Stimulated activated effector memory CD8-positive, alpha-beta T cell treated with anti-CD3 and anti-CD28 coated beads, Interleukin-12 subunit alpha, Interleukin-12 subunit beta, amount 100 ng/mL, for 72 hours (primary cell): ENCODE measurements around the gene PTPRF.

Experiments
- ATAC-seq: fragments of 150-1000 bp; cut with Tn5 transposase; 2 replicates; pipeline ENCODE4 v1.10.0; 2021
- DNase-seq, 2 donors: peaks; one replicate each; pipeline ENCODE4 v3.0.0; 2021 to 2022; ENCODE audit warnings: low spot score in 2 of 2
- H3K27ac Mint-ChIP-seq: one replicate; pipeline ENCODE4 v1.8.0; 2022; ENCODE audit warnings: mild to moderate bottlenecking, mixed read lengths
- H3K36me3 Mint-ChIP-seq: one replicate; pipeline ENCODE4 v1.8.0; 2022; ENCODE audit warnings: mild to moderate bottlenecking, mixed read lengths
- H3K4me1 Mint-ChIP-seq: one replicate; pipeline ENCODE4 v1.8.0; 2022; ENCODE audit warnings: mixed read lengths
- H3K4me3 Mint-ChIP-seq: one replicate; pipeline ENCODE4 v1.8.0; 2022; ENCODE audit warnings: mild to moderate bottlenecking, mixed read lengths
- H3K9me3 Mint-ChIP-seq: one replicate; pipeline ENCODE4 v1.8.0; 2022; ENCODE audit warnings: mixed read lengths

The PTPRF gene

DNA sequence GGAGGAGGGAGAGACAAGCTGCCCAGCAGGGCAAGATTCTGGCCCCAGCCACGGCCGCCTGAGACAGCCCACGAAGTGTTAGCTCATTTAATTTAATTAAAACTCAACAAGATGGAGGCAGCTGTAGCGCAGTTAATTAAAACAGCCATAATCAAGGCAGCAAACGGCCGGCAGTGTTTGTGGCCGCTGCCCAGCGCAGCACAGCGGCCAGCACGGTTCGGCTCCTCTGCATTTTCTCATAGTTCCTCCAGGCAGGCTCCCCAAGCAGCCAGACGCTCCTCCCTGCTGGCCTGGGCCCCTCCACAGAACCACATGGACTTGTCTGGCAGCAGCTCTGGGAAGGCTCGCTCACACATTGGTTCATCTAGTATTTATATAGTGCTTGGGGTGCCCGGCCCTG lies 40.0 kb downstream of the PTPRF start:
- no peak for ATAC-seq
- Mint-ChIP-seq H3K9me3 (no peaks in the 10 kb centered on the region), H3K36me3 (no peaks in the 10 kb centered on the region), H3K4me1 (peaks cover 12% of the 10 kb centered on the region), H3K27ac (peak overlapping the region; percentile 38), H3K4me3 (no peak overlapping the region)
- no peak for DNase-seq

- no peaks in the 10 kb centered on the region for H3K9me3 Mint-ChIP-seq
- ATAC-seq, result no peak
- H3K4me1 Mint-ChIP-seq, result peaks cover 16% of the 10 kb centered on the region
- H3K36me3 Mint-ChIP-seq, result no peaks in the 10 kb centered on the region
- peak overlapping the region; percentile 38 for H3K27ac Mint-ChIP-seq
- no peak overlapping the region for H3K4me3 Mint-ChIP-seq
- no peak for DNase-seq
Observed at GRCh38 chr1:43572084-43572483, 41.4 kb downstream of the PTPRF start.

GRCh38 chr1:43572538-43572937 lies 41.9 kb downstream of the PTPRF start:
- ATAC-seq (no peak), DNase-seq (no peak)
- H3K27ac Mint-ChIP-seq, result peak overlapping the region; percentile 38
- peaks cover 16% of the 10 kb centered on the region for H3K4me1 Mint-ChIP-seq
- no peaks in the 10 kb centered on the region for H3K36me3 Mint-ChIP-seq
- H3K9me3 Mint-ChIP-seq, result no peaks in the 10 kb centered on the region
- no peak overlapping the region for H3K4me3 Mint-ChIP-seq

DNA sequence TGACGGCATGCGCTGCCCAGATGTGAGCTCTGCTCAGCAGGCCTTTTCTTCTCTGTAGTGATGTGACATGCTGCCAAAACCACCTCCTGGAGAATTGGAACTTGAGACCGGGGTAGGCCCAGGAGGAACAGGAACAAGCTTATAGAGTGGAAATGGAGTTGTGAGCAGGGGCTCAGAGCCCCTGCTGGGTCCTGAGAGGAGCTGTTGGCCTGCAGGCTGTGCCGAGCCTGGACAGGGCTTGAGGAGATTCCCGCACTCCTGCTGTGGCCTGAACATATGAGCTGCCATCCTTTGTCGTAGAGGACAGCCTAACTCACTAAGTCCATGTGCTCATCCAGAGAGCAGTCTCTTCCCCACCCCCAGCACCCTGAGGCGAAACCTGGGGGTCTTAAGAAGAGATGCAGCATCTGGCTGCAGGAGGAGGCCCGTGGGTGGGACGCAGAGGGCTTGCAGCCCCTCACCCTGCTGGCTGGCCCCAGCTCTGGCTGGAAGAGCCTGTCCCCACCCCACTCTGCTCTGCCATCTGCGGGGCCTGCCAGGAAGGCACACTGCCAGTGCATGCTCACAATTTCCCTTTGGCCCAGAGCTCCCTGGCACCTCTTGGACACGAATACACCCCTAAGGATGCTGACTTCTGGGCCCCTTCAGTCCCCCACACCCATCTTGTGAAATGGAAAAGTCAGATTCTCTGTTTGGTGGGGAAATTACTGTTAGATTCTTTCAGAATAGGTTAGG lies 42.5 kb downstream of the PTPRF start:
- Mint-ChIP-seq H3K4me3 (no peak overlapping the region), H3K36me3 (no peaks in the 10 kb centered on the region), H3K9me3 (no peaks in the 10 kb centered on the region), H3K4me1 (peaks cover 16% of the 10 kb centered on the region), H3K27ac (no peak overlapping the region)
- DNase-seq, result no peak
- no peak for ATAC-seq

- H3K9me3 Mint-ChIP-seq, result no peaks in the 10 kb centered on the region
- H3K4me3 Mint-ChIP-seq, result no peak overlapping the region
- peaks cover 22% of the 10 kb centered on the region for H3K4me1 Mint-ChIP-seq
- DNase-seq (no peak), ATAC-seq (no peak)
- peak overlapping the region; percentile 61 for H3K27ac Mint-ChIP-seq
- H3K36me3 Mint-ChIP-seq, result no peaks in the 10 kb centered on the region
Observed at GRCh38 chr1:43576521-43576920, 45.8 kb downstream of the PTPRF start.

DNA sequence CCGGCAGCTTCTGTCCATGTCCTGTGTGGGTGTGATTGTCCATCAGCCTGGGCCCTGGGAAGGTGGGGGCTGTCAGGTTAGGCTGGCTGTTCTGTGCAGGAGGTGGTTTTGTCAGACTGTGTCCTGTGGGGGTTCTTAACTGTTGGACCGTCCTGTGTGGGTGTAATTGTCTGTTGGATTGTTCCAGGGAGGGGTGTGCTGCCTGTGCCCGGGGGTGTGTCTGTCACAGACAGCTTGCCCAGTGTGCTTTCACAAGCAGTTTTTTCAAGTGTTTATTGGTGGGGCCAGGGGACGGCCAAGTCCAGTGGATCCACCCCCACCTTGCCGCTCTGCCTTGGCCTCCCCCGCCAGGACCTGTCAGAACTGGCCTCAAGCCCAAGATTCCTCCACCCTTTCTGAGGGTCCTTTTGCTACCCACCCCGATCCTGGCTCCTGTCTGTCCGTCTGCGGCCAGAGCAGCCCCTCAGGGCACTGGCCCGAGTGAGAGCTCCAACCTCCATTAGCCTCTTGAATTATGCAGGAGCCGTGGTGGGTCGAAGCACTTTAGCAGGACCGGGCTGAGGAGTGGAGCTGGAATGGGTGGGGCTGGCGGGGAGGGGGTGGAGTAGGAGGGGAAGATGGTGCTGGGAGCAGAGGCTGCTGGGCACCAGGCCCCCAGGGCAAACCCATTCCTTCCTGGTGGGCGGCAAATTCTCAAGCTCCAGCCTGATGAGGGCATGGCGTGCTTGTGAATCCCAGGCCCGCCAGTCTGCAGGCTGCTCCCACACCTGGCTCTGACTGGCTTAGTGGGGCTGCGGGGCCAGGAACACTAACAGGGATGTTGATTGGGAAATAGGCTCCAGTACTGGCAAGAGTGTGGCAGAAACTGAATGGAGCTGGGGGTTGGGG lies 47.2 kb downstream of the PTPRF start:
- peaks cover 35% of the 10 kb centered on the region for H3K4me1 Mint-ChIP-seq
- H3K36me3 Mint-ChIP-seq, result no peaks in the 10 kb centered on the region
- ATAC-seq (no peak), DNase-seq (no peak)
- H3K9me3 Mint-ChIP-seq, result no peaks in the 10 kb centered on the region
- no peak overlapping the region for H3K27ac Mint-ChIP-seq
- H3K4me3 Mint-ChIP-seq, result no peak overlapping the region

- no peak overlapping the region for H3K27ac Mint-ChIP-seq
- peaks cover 37% of the 10 kb centered on the region for H3K4me1 Mint-ChIP-seq
- no peaks in the 10 kb centered on the region for H3K36me3 Mint-ChIP-seq
- no peaks in the 10 kb centered on the region for H3K9me3 Mint-ChIP-seq
- ATAC-seq (no peak), DNase-seq (no peak)
- H3K4me3 Mint-ChIP-seq, result no peak overlapping the region
Observed at GRCh38 chr1:43580039-43580438, 49.4 kb downstream of the PTPRF start.

DNA sequence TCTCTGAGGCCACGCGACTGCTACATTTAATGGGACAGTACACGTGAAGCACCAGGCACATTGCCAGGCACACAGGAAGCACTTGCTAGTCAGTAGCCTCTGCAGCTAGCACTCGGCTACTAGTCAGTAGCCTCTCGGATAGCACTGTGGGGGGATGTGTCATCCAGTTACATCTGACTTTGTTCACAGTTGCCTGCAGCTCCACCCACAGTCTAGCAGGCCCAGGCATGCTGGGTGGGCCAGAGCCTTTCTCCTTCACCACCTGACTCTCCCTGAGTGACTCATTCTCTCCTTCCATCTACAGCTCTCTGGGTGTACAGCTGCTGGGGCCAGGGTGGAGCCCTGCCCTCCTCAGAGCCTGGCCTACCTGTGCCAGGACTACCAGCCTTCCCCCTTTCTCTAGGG lies 51.5 kb downstream of the PTPRF start:
- H3K36me3 Mint-ChIP-seq, result no peaks in the 10 kb centered on the region
- H3K4me3 Mint-ChIP-seq, result peak overlapping the region; percentile 13
- ATAC-seq, result peak; percentile 94
- H3K4me1 Mint-ChIP-seq, result peaks cover 21% of the 10 kb centered on the region
- H3K9me3 Mint-ChIP-seq, result no peaks in the 10 kb centered on the region
- peak overlapping the region; percentile 35 for H3K27ac Mint-ChIP-seq
- peak; percentile 18 to 67 for DNase-seq

DNA sequence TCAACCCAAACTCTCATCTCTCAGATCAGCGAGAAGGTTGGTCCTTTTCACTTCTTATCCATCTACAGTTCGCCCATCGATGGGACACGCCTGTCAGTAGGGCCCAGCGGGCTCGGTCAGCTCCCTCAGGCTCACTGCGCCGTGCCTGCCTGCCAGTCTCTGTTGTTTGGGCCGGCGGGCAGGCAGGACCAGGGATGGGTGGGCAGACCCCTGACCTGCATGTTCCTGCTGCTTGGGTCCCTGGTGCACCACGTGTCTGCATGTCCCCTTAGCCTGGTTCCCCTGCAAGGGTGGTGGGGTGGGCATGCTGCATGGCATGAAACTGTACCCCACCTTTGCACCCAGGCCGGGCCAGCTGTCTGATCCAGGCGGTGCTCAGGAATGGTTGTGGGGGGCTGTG lies 52.4 kb downstream of the PTPRF start:
- ATAC-seq (no peak), DNase-seq (no peak)
- Mint-ChIP-seq H3K27ac (peak overlapping the region; percentile 35), H3K4me3 (no peak overlapping the region), H3K4me1 (peaks cover 21% of the 10 kb centered on the region), H3K9me3 (no peaks in the 10 kb centered on the region), H3K36me3 (no peaks in the 10 kb centered on the region)

GRCh38 chr1:43584204-43584603 lies 53.5 kb downstream of the PTPRF start:
- Mint-ChIP-seq H3K9me3 (no peaks in the 10 kb centered on the region), H3K4me1 (peaks cover 21% of the 10 kb centered on the region), H3K27ac (peak overlapping the region; percentile 50), H3K36me3 (no peaks in the 10 kb centered on the region), H3K4me3 (no peak overlapping the region)
- DNase-seq, result no peak
- no peak for ATAC-seq

GRCh38 chr1:43585557-43585956 lies 54.9 kb downstream of the PTPRF start:
- Mint-ChIP-seq H3K27ac (no peak overlapping the region), H3K4me1 (peaks cover 21% of the 10 kb centered on the region), H3K4me3 (no peak overlapping the region), H3K9me3 (no peaks in the 10 kb centered on the region), H3K36me3 (no peaks in the 10 kb centered on the region)
- no peak for DNase-seq
- no peak for ATAC-seq

DNA sequence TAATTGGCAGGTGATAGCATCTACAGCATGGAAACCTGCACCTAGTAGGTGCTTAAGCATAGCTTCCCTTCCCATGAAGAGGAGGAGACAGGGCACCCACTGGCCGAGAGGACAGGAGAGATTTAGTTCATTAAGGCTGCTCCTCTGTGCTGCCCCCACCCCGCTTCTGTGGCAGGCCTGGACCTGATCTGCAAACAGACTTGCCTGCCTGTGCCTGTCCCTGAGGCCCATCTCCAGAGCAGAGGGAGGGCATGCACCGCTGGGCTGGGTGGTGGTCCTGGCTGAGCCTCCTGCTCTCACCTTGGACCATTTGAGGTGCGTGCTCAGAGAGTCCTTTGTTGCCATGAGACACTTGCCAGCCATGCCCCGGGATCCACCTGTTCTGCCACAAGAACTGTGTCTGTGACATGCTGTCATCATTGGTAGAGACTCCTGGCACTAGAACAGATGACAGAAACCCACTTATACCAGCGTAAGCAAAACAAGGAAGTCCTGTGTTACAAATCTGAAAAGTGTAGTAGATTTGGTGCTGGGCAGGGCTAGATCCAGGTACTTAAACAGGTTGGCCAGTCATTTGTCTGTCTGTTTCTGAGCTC lies 55.6 kb downstream of the PTPRF start:
- no peak for DNase-seq
- no peak for ATAC-seq

GRCh38 chr1:43587001-43587400 lies 56.3 kb downstream of the PTPRF start:
- no peaks in the 10 kb centered on the region for H3K9me3 Mint-ChIP-seq
- DNase-seq (no peak), ATAC-seq (no peak)
- no peak overlapping the region for H3K27ac Mint-ChIP-seq
- no peaks in the 10 kb centered on the region for H3K36me3 Mint-ChIP-seq
- H3K4me1 Mint-ChIP-seq, result peaks cover 12% of the 10 kb centered on the region
- H3K4me3 Mint-ChIP-seq, result no peak overlapping the region

More for the DNA sequence above, 55.6 kb downstream of the PTPRF start:
- Mint-ChIP-seq H3K36me3 (no peaks in the 10 kb centered on the region), H3K4me1 (peaks cover 18% of the 10 kb centered on the region), H3K27ac (no peak overlapping the region), H3K4me3 (no peak overlapping the region), H3K9me3 (no peaks in the 10 kb centered on the region)

GRCh38 chr1:43587594-43587993 lies 56.9 kb downstream of the PTPRF start:
- H3K27ac Mint-ChIP-seq, result no peak overlapping the region
- H3K4me3 Mint-ChIP-seq, result no peak overlapping the region
- DNase-seq, result no peak
- ATAC-seq, result no peak
- no peaks in the 10 kb centered on the region for H3K9me3 Mint-ChIP-seq
- H3K4me1 Mint-ChIP-seq, result peaks cover 6% of the 10 kb centered on the region
- no peaks in the 10 kb centered on the region for H3K36me3 Mint-ChIP-seq

DNA sequence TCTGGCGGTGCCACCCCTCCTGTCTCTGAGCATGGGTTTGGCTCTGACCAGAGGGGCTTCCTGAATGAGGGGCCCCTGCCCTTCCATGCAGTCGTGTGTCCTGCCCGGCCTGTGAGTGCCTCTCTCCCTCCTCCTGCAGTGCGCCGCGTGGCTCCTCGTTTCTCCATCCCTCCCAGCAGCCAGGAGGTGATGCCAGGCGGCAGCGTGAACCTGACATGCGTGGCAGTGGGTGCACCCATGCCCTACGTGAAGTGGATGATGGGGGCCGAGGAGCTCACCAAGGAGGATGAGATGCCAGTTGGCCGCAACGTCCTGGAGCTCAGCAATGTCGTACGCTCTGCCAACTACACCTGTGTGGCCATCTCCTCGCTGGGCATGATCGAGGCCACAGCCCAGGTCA lies 57.9 kb downstream of the PTPRF start:
- H3K4me3 Mint-ChIP-seq, result no peak overlapping the region
- H3K36me3 Mint-ChIP-seq, result no peaks in the 10 kb centered on the region
- no peak overlapping the region for H3K27ac Mint-ChIP-seq
- H3K4me1 Mint-ChIP-seq, result peaks cover 6% of the 10 kb centered on the region
- no peaks in the 10 kb centered on the region for H3K9me3 Mint-ChIP-seq
- DNase-seq, result no peak
- ATAC-seq, result no peak
